Measurements from ENCODE around the gene PFN1.
"Not testable (repeated sequence)": the region's sequence is repeated elsewhere in the genome, so short reads cannot be mapped to it uniquely, and the experiment has no call there.

The PFN1 gene

GRCh38 chr17:4935650-4936049 lies 12.7 kb downstream of the PFN1 start:
- no peak for DNase-seq (ENCODE audit: low spot score)
- no peak overlapping the region for H3K27ac ChIP-seq
- no peak overlapping the region for H3K4me3 ChIP-seq
- TF ChIP-seq CTCF (IDR thresholded peaks at IDR 0.05): no peak

GRCh38 chr17:4934173-4934979 lies 14.0 kb downstream of the PFN1 start:
- no peak for TF ChIP-seq CTCF (IDR thresholded peaks at IDR 0.05)
- Histone ChIP-seq H3K27ac (no peak overlapping the region), H3K4me3 (no peak overlapping the region)
- no peak for DNase-seq (ENCODE audit: low spot score)

GRCh38 chr17:4933646-4934045 lies 14.7 kb downstream of the PFN1 start:
- Histone ChIP-seq H3K27ac (no peak overlapping the region), H3K4me3 (no peak overlapping the region)
- DNase-seq (ENCODE audit: low spot score): no peak
- TF ChIP-seq CTCF (IDR thresholded peaks at IDR 0.05): no peak

GRCh38 chr17:4932756-4933155 lies 15.6 kb downstream of the PFN1 start:
- TF ChIP-seq CTCF (IDR thresholded peaks at IDR 0.05): no peak
- Histone ChIP-seq H3K27ac (no peak overlapping the region), H3K4me3 (no peak overlapping the region)
- no peak for DNase-seq (ENCODE audit: low spot score)

GRCh38 chr17:4931963-4932362 lies 16.4 kb downstream of the PFN1 start, which contains the start of gene GP1BA:
TSS of gene GP1BA (plus strand) at chr17:4932277. CDS start at chr17:4932605, 328 bp downstream.
- no peak for TF ChIP-seq CTCF (IDR thresholded peaks at IDR 0.05)
- Histone ChIP-seq H3K27ac (no peak within 1 kb of the TSS), H3K4me3 (no peak within 1 kb of the TSS)
- DNase-seq (ENCODE audit: low spot score): no peak

- Histone ChIP-seq H3K27ac (no peak overlapping the region), H3K4me3 (no peak overlapping the region)
- no peak for TF ChIP-seq CTCF (IDR thresholded peaks at IDR 0.05)
- DNase-seq (ENCODE audit: low spot score): no peak
These were observed 19.4 kb downstream of the PFN1 start for GRCh38 chr17:4928881-4929280.

- not testable (repeated sequence) for H3K4me3 ChIP-seq; DNase-seq (ENCODE audit: low spot score); H3K27ac ChIP-seq
These were observed 21.6 kb downstream of the PFN1 start for GRCh38 chr17:4926577-4927335.
